GM18858 (cell line): ENCODE results near the gene VPS9D1.
"Not testable (repeated sequence)": the region's sequence is repeated elsewhere in the genome, so short reads cannot be mapped to it uniquely, and the experiment has no call there.

Experiments used
- ATAC-seq: cut with Tn5 transposase; IDR thresholded peaks from one replicate; pipeline ENCODE4 v1.9.1; 2021; ENCODE audit not compliant: unreplicated experiment

The VPS9D1 gene

GRCh38 chr16:89710709-89711564, 9.8 kb downstream of the VPS9D1 start:
- ATAC-seq = no peak

GRCh38 chr16:89709716-89710432, 10.8 kb downstream of the VPS9D1 start:
- ATAC-seq = no peak

GRCh38 chr16:89709166-89709565, 11.5 kb downstream of the VPS9D1 start:
- ATAC-seq = no peak

- no peak for ATAC-seq
Measured at GRCh38 chr16:89708481-89708931, 12.2 kb downstream of the VPS9D1 start.

GRCh38 chr16:89707695-89708094, 13.0 kb downstream of the VPS9D1 start:
- ATAC-seq = no peak

- ATAC-seq = no peak
Measured at GRCh38 chr16:89706518-89707260, 14.0 kb downstream of the VPS9D1 start.

GRCh38 chr16:89705006-89705405, 15.7 kb downstream of the VPS9D1 start:
- ATAC-seq = no peak

GRCh38 chr16:89704281-89704680, 16.4 kb downstream of the VPS9D1 start:
- no peak for ATAC-seq

GRCh38 chr16:89701425-89702406, 19.0 kb downstream of the VPS9D1 start, which contains the start of gene SPATA2L:
SPATA2L (minus strand) TSS chr16:89701705; CDS start chr16:89701232, 473 bp downstream.
- peak; percentile 52 for ATAC-seq

- no peak for ATAC-seq
Measured at GRCh38 chr16:89700649-89701424, 19.9 kb downstream of the VPS9D1 start.

- ATAC-seq = peak; percentile 31
Measured at GRCh38 chr16:89700100-89700648, 20.5 kb downstream of the VPS9D1 start.

- not testable (repeated sequence) for ATAC-seq
Measured at GRCh38 chr16:89699629-89700099, 21.0 kb downstream of the VPS9D1 start.

GRCh38 chr16:89698717-89699116, 22.0 kb downstream of the VPS9D1 start:
- not testable (repeated sequence) for ATAC-seq

GRCh38 chr16:89697616-89698331, 22.9 kb downstream of the VPS9D1 start:
- ATAC-seq = no peak

- no peak for ATAC-seq
Measured at GRCh38 chr16:89697161-89697615, 23.5 kb downstream of the VPS9D1 start.

- no peak for ATAC-seq
Measured at GRCh38 chr16:89696670-89697128, 24.0 kb downstream of the VPS9D1 start.

GRCh38 chr16:89695875-89696669, 24.6 kb downstream of the VPS9D1 start:
- ATAC-seq = no peak
